ENCODE data around the gene TP53AIP1.

TP53AIP1 gene

GRCh38 chr11:128893578-128894285 lies 48.9 kb downstream of the TP53AIP1 start:
- H3K27ac Mint-ChIP-seq, result no peak overlapping the region
- H3K36me3 Mint-ChIP-seq (ENCODE audit: low read depth), result no peaks in the 10 kb centered on the region
- H3K4me1 Mint-ChIP-seq, result no peaks in the 10 kb centered on the region
- H3K9me3 Mint-ChIP-seq, result no peaks in the 10 kb centered on the region
- no peak overlapping the region for H3K4me3 Mint-ChIP-seq
- H3K27me3 Mint-ChIP-seq (ENCODE audit: low read depth), result peaks cover 68% of the 10 kb centered on the region
- TF ChIP-seq CTCF (IDR thresholded peaks at IDR 0.05; ENCODE audit: unreplicated experiment in 3 of 3), result no peak

- Mint-ChIP-seq H3K9me3 (no peaks in the 10 kb centered on the region), H3K27ac (no peak overlapping the region), H3K27me3 (ENCODE audit: low read depth) (peaks cover 67% of the 10 kb centered on the region), H3K4me1 (no peaks in the 10 kb centered on the region), H3K4me3 (peak overlapping the region; percentile 1 to 46 (median 42)), H3K36me3 (ENCODE audit: low read depth) (no peaks in the 10 kb centered on the region)
- TF ChIP-seq CTCF (IDR thresholded peaks at IDR 0.05; ENCODE audit: unreplicated experiment in 3 of 3), result no peak
Measured at GRCh38 chr11:128892866-128893565, 49.7 kb downstream of the TP53AIP1 start.

- no peak for TF ChIP-seq CTCF (IDR thresholded peaks at IDR 0.05; ENCODE audit: unreplicated experiment in 3 of 3)
- no peaks in the 10 kb centered on the region for H3K9me3 Mint-ChIP-seq
- H3K4me1 Mint-ChIP-seq, result no peaks in the 10 kb centered on the region
- H3K36me3 Mint-ChIP-seq (ENCODE audit: low read depth), result no peaks in the 10 kb centered on the region
- peak overlapping the region; percentile 59 to 87 (median 65) for H3K4me3 Mint-ChIP-seq
- H3K27me3 Mint-ChIP-seq (ENCODE audit: low read depth), result peaks cover 78% of the 10 kb centered on the region
- no peak overlapping the region for H3K27ac Mint-ChIP-seq
Measured at GRCh38 chr11:128891913-128892398, 50.7 kb downstream of the TP53AIP1 start.

- H3K9me3 Mint-ChIP-seq, result no peaks in the 10 kb centered on the region
- TF ChIP-seq CTCF (IDR thresholded peaks at IDR 0.05; ENCODE audit: unreplicated experiment in 3 of 3), result no peak
- peak within 1 kb of the TSS; percentile 87 to 88 (median 87) for H3K4me3 Mint-ChIP-seq
- no peaks in the 10 kb centered on the region for H3K36me3 Mint-ChIP-seq (ENCODE audit: low read depth)
- H3K4me1 Mint-ChIP-seq, result no peaks in the 10 kb centered on the region
- H3K27ac Mint-ChIP-seq, result peak within 1 kb of the TSS in 1 of 3 experiments; percentile 70
- H3K27me3 Mint-ChIP-seq (ENCODE audit: low read depth), result peaks cover 81% of the 10 kb centered on the region
Measured at GRCh38 chr11:128890543-128891368, 51.9 kb downstream of the TP53AIP1 start, which contains the start of gene KCNJ5. KCNJ5 (plus strand) TSS chr11:128891356; CDS start chr11:128911274, 19,918 bp downstream.

GRCh38 chr11:128890216-128890542 lies 52.5 kb downstream of the TP53AIP1 start:
- Mint-ChIP-seq H3K36me3 (ENCODE audit: low read depth) (no peaks in the 10 kb centered on the region), H3K27ac (no peak overlapping the region), H3K9me3 (no peaks in the 10 kb centered on the region), H3K4me1 (no peaks in the 10 kb centered on the region), H3K27me3 (ENCODE audit: low read depth) (peaks cover 84% of the 10 kb centered on the region), H3K4me3 (peak overlapping the region in 2 of 3 experiments; percentile 57 to 87)
- no peak for TF ChIP-seq CTCF (IDR thresholded peaks at IDR 0.05; ENCODE audit: unreplicated experiment in 3 of 3)
